DND-41 (cell line): ENCODE measurements around the gene ZDHHC20.

Experiments used
- ATAC-seq: fragments of 200-7000 bp; cut with Tn5 transposase; 3 replicates; pipeline ENCODE4 v1.9.1; 2021; ENCODE audit warnings: low read depth; ENCODE audit not compliant: insufficient read depth
- DNase-seq: peaks from one replicate; pipeline ENCODE4 v3.0.0-alpha.2; 2020
- H2AFZ ChIP-seq: 2 replicates; pipeline ENCODE4 v1.6.0; 2012; ENCODE audit warnings: low read depth, low read length
- H3K27ac ChIP-seq: 2 replicates; pipeline ENCODE4 v1.5.1; 2012; ENCODE audit warnings: low read length, inconsistent platforms
- H3K27me3 ChIP-seq: fragments of 200-600 bp; sonication (generic); 2 replicates; pipeline ENCODE4 v1.6.0; 2012; ENCODE audit warnings: low read length, mild to moderate bottlenecking, inconsistent platforms; ENCODE audit not compliant: insufficient read depth, poor library complexity
- H3K36me3 ChIP-seq: 2 replicates; pipeline ENCODE4 v1.5.1; 2012; ENCODE audit warnings: low read length, inconsistent platforms; ENCODE audit not compliant: insufficient read depth
- H3K4me1 ChIP-seq: 2 replicates; pipeline ENCODE4 v1.5.1; 2012; ENCODE audit warnings: mild to moderate bottlenecking, low read length; ENCODE audit not compliant: insufficient read depth
- H3K4me2 ChIP-seq: 2 replicates; pipeline ENCODE4 v1.6.0; 2012; ENCODE audit warnings: mild to moderate bottlenecking, moderate library complexity, low read length, inconsistent platforms; ENCODE audit not compliant: insufficient read depth
- H3K4me3 ChIP-seq, 2 experiments: fragments of 200-600 bp in 1 of 2; shearing (Covaris generic) in 1 of 2; 2 replicates each; pipeline ENCODE4 v1.5.1; 2012 to 2016; ENCODE audit warnings: inconsistent platforms in 2 of 2, low read length in 2 of 2, mild to moderate bottlenecking in 2 of 2, low read depth in 1 of 2, moderate library complexity in 1 of 2
- H3K79me2 ChIP-seq: 2 replicates; pipeline ENCODE4 v1.6.0; 2012; ENCODE audit warnings: low read length, inconsistent platforms; ENCODE audit not compliant: insufficient read depth
- H3K9ac ChIP-seq: 2 replicates; pipeline ENCODE4 v1.6.0; 2012; ENCODE audit warnings: low read depth, mild to moderate bottlenecking, inconsistent platforms, low read length, moderate library complexity
- H3K9me3 ChIP-seq: 2 replicates; pipeline ENCODE4 v1.5.1; 2012; ENCODE audit warnings: low read length, moderate library complexity, mild to moderate bottlenecking, inconsistent platforms; ENCODE audit not compliant: insufficient read depth, severe bottlenecking
- H4K20me1 ChIP-seq: 2 replicates; pipeline ENCODE4 v1.6.0; 2012; ENCODE audit warnings: low read length; ENCODE audit not compliant: insufficient read depth
- CTCF ChIP-seq: IDR thresholded peaks from 2 replicates; pipeline ENCODE4 v1.5.1; 2012; ENCODE audit warnings: borderline replicate concordance, low read length, moderate library complexity, mild to moderate bottlenecking; ENCODE audit not compliant: poor library complexity, severe bottlenecking; ENCODE audit errors: extremely low read depth
- EZH2 ChIP-seq: IDR thresholded peaks from 3 replicates; pipeline ENCODE4 v1.6.1; 2012; ENCODE audit warnings: borderline replicate concordance, low read depth, mild to moderate bottlenecking, moderate library complexity, low read length, inconsistent platforms; ENCODE audit not compliant: severe bottlenecking

Gene ZDHHC20

GRCh38 chr13:21360463-21360862 is 98.6 kb downstream of the ZDHHC20 start:
- H3K9ac ChIP-seq = no peak overlapping the region
- H3K36me3 ChIP-seq = no peaks in the 10 kb centered on the region
- TF ChIP-seq CTCF (no peak), EZH2 (no peak)
- H3K4me3 ChIP-seq = no peak overlapping the region
- H3K79me2 ChIP-seq = no peaks in the 10 kb centered on the region
- H3K27ac ChIP-seq = no peak overlapping the region
- H3K9me3 ChIP-seq = peaks cover 5% of the 10 kb centered on the region
- no peak overlapping the region for H3K4me2 ChIP-seq
- no peaks in the 10 kb centered on the region for H3K4me1 ChIP-seq
- H2AFZ ChIP-seq = no peak overlapping the region
- DNase-seq = no peak
- H4K20me1 ChIP-seq = no peaks in the 10 kb centered on the region
- no peak for ATAC-seq
- H3K27me3 ChIP-seq = no peaks in the 10 kb centered on the region

- Histone ChIP-seq H3K36me3 (no peaks in the 10 kb centered on the region), H4K20me1 (no peaks in the 10 kb centered on the region), H3K4me3 (no peak overlapping the region), H3K4me2 (no peak overlapping the region), H3K9ac (no peak overlapping the region), H3K4me1 (no peaks in the 10 kb centered on the region), H3K27ac (no peak overlapping the region), H3K79me2 (no peaks in the 10 kb centered on the region), H3K9me3 (peaks cover 5% of the 10 kb centered on the region), H3K27me3 (no peaks in the 10 kb centered on the region), H2AFZ (no peak overlapping the region)
- TF ChIP-seq EZH2 = no peak
- TF ChIP-seq CTCF = no peak
- ATAC-seq = no peak
- no peak for DNase-seq
These were observed 99.2 kb downstream of the ZDHHC20 start for GRCh38 chr13:21359855-21360254.

- H3K79me2 ChIP-seq = no peaks in the 10 kb centered on the region
- no peak overlapping the region for H3K27ac ChIP-seq
- no peak overlapping the region for H3K4me2 ChIP-seq
- no peak overlapping the region for H3K4me3 ChIP-seq
- DNase-seq (no peak), ATAC-seq (no peak)
- H3K4me1 ChIP-seq = no peaks in the 10 kb centered on the region
- H2AFZ ChIP-seq = no peak overlapping the region
- no peaks in the 10 kb centered on the region for H3K36me3 ChIP-seq
- no peaks in the 10 kb centered on the region for H3K9me3 ChIP-seq
- H3K9ac ChIP-seq = no peak overlapping the region
- no peaks in the 10 kb centered on the region for H3K27me3 ChIP-seq
- H4K20me1 ChIP-seq = no peaks in the 10 kb centered on the region
- TF ChIP-seq EZH2 (no peak), CTCF (no peak)
These were observed 103.8 kb downstream of the ZDHHC20 start for GRCh38 chr13:21355304-21355703.

- H3K36me3 ChIP-seq = no peaks in the 10 kb centered on the region
- H2AFZ ChIP-seq = no peak overlapping the region
- no peak overlapping the region for H3K4me3 ChIP-seq
- H3K27ac ChIP-seq = no peak overlapping the region
- no peaks in the 10 kb centered on the region for H3K27me3 ChIP-seq
- no peak overlapping the region for H3K9ac ChIP-seq
- no peaks in the 10 kb centered on the region for H3K4me1 ChIP-seq
- TF ChIP-seq EZH2 = no peak
- H3K9me3 ChIP-seq = no peaks in the 10 kb centered on the region
- H4K20me1 ChIP-seq = no peaks in the 10 kb centered on the region
- no peak for DNase-seq
- H3K4me2 ChIP-seq = no peak overlapping the region
- H3K79me2 ChIP-seq = no peaks in the 10 kb centered on the region
- no peak for ATAC-seq
These were observed 104.4 kb downstream of the ZDHHC20 start for GRCh38 chr13:21354721-21355120.
